Tibial artery (tissue), 4 donors: Measurements from ENCODE around the gene ENAM.

Experiments used
- DNase-seq, 2 donors: peaks; one replicate each; pipeline ENCODE4 v3.0.0-alpha.2; 2019
- H3K27ac ChIP-seq, 2 donors: fragments of 200-600 bp; sonication (generic) in 1 of 2; 1 replicate in 1 of 2; 2 replicates in 1 of 2; pipeline ENCODE4 v1.5.1; 2018 to 2019; ENCODE audit warnings: mild to moderate bottlenecking in 1 of 2
- H3K27me3 ChIP-seq, 2 donors: fragments of 200-600 bp; sonication (generic) in 1 of 2; one replicate each; pipeline versions ENCODE4 v1.5.1 to v1.6.0; 2016 to 2019
- H3K36me3 ChIP-seq, 3 donors: fragments of 200-600 bp; sonication (generic) in 2 of 3; one replicate each; pipeline ENCODE4 v1.5.1; 2016 to 2019; ENCODE audit warnings: mild to moderate bottlenecking in 2 of 3
- H3K4me1 ChIP-seq, 4 donors: fragments of 200-600 bp; sonication (generic) in 2 of 4; 1 replicate in 3 of 4; 2 replicates in 1 of 4; pipeline ENCODE4 v1.5.1; 2016 to 2019
- H3K4me3 ChIP-seq, 2 donors: fragments of 200-600 bp; sonication (generic) in 1 of 2; 1 replicate in 1 of 2; 2 replicates in 1 of 2; pipeline ENCODE4 v1.5.1; 2018 to 2019; ENCODE audit warnings: mild to moderate bottlenecking in 2 of 2
- H3K9me3 ChIP-seq, 3 donors: fragments of 200-600 bp; sonication (generic) in 1 of 3; one replicate each; pipeline ENCODE4 v1.5.1; 2016 to 2019
- intact Hi-C: fragments of 100-400 bp; cut with DNase I; formaldehyde crosslinking; loops from one replicate; pipeline ENCODE4 v1.15.0; 2023; ENCODE audit warnings: low total_unique reads
- TF ChIP-seq, protein P1 (sequence below), 2 experiments: fragments of 200-600 bp in 1 of 2; fragments of 450-650 bp in 1 of 2; IDR thresholded peaks; one replicate each; pipeline ENCODE4 v1.5.1; 2017 to 2019; ENCODE audit warnings: antibody characterized with exemption in 2 of 2, mild to moderate bottlenecking in 1 of 2, moderate library complexity in 1 of 2

The ENAM gene

DNA sequence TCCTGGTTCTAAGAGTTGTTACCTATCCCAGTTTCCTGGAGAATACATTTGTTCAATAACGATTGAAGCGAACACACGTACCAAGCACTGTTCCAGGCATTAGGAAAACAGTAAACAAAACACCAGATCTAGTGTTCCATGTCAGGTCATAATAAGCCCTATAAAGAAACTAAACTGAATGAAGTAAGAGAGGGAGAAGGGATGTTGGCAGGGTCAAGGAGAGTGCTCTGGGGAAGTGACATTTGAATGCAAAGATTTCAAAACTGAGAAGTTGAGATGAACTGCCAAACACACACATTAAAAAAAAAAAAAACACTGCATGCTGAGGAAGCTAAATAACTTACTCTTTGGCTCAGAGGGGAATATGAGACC lies 14.4 kb upstream of the ENAM start:
- TF ChIP-seq, protein P1, sequence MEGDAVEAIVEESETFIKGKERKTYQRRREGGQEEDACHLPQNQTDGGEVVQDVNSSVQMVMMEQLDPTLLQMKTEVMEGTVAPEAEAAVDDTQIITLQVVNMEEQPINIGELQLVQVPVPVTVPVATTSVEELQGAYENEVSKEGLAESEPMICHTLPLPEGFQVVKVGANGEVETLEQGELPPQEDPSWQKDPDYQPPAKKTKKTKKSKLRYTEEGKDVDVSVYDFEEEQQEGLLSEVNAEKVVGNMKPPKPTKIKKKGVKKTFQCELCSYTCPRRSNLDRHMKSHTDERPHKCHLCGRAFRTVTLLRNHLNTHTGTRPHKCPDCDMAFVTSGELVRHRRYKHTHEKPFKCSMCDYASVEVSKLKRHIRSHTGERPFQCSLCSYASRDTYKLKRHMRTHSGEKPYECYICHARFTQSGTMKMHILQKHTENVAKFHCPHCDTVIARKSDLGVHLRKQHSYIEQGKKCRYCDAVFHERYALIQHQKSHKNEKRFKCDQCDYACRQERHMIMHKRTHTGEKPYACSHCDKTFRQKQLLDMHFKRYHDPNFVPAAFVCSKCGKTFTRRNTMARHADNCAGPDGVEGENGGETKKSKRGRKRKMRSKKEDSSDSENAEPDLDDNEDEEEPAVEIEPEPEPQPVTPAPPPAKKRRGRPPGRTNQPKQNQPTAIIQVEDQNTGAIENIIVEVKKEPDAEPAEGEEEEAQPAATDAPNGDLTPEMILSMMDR (IDR thresholded peaks at IDR 0.05), result no peak
- Histone ChIP-seq H3K9me3 (no peaks in the 10 kb centered on the region), H3K27me3 (no peaks in the 10 kb centered on the region), H3K36me3 (no peaks in the 10 kb centered on the region), H3K4me1 (peaks cover 0 to 9% (median 0%) of the 10 kb centered on the region in 4 donors), H3K4me3 (peak overlapping the region; percentile 13 to 43), H3K27ac (no peak overlapping the region)
- no peak for DNase-seq
- intact Hi-C loops, result no loop called here

DNA sequence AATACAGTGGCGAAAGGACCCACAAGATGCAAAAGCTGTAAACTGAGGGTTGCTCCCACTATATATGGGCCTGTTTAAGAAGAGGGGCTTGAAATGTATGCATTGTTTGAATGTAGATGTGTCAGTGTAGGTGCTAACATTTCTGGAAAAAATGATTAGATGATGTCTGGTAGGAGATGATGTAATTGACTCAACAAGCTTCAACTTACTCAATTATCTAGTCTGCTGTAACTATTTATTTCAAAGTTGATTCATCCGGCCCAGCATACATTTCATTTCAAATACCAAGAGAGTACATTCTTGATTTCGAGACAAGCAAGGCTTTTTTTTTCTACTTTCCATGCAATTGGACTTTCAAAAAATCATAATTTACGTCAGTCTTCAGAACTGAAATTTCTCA lies 9.3 kb upstream of the ENAM start:
- Histone ChIP-seq H3K36me3 (no peaks in the 10 kb centered on the region), H3K4me1 (peaks cover 0 to 4% (median 0%) of the 10 kb centered on the region in 4 donors), H3K27me3 (no peaks in the 10 kb centered on the region), H3K9me3 (no peaks in the 10 kb centered on the region), H3K4me3 (no peak overlapping the region), H3K27ac (no peak overlapping the region)
- TF ChIP-seq, protein P1 (IDR thresholded peaks at IDR 0.05), result no peak
- DNase-seq, result no peak
- intact Hi-C loops, result no loop called here

DNA sequence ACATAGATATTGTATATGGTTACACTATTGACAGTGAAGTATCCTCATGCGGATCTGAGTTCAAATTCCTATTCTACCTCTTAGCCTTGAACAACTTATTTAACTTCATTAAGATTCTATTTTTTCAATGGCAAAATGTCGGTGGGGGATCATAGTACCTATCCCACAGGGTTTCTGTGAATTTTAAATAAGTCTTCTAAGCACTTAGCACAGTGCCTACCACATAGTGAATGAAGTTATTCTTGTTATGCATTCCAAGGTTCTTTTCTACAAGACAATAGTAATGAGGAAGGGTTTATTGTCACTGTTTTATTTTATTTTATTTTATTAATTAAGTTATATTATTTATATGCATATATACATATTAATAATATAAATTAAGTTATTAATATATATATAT lies 8.8 kb upstream of the ENAM start:
- Histone ChIP-seq H3K9me3 (no peaks in the 10 kb centered on the region), H3K4me3 (no peak overlapping the region), H3K27ac (no peak overlapping the region), H3K27me3 (no peaks in the 10 kb centered on the region), H3K4me1 (no peaks in the 10 kb centered on the region), H3K36me3 (no peaks in the 10 kb centered on the region)
- TF ChIP-seq, protein P1 (IDR thresholded peaks at IDR 0.05), result no peak
- no peak for DNase-seq
- intact Hi-C loops, result no loop called here

DNA sequence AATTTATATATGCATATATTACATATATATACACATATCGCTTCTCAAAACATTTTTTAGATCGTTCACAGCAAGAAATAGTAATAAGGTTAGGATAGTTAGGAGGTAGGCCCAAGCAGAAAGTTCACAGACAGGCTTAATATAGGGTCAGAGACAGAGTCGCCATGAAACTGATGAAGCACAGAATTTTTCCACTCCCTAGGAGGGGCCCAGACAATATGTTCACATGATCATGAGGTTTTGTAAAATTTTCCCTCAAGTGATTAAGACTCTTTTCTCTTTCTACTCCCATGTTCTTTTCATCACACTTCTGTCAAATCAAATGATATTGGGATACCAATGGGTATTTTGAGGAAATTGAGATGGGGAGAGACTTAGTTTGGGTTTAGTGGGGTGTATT lies 5.2 kb upstream of the ENAM start:
- no peak for DNase-seq
- Histone ChIP-seq H3K4me3 (no peak overlapping the region), H3K36me3 (no peaks in the 10 kb centered on the region), H3K9me3 (no peaks in the 10 kb centered on the region), H3K27ac (no peak overlapping the region), H3K4me1 (no peaks in the 10 kb centered on the region), H3K27me3 (no peaks in the 10 kb centered on the region)
- intact Hi-C loops, result no loop called here
- TF ChIP-seq, protein P1 (IDR thresholded peaks at IDR 0.05), result no peak

DNA sequence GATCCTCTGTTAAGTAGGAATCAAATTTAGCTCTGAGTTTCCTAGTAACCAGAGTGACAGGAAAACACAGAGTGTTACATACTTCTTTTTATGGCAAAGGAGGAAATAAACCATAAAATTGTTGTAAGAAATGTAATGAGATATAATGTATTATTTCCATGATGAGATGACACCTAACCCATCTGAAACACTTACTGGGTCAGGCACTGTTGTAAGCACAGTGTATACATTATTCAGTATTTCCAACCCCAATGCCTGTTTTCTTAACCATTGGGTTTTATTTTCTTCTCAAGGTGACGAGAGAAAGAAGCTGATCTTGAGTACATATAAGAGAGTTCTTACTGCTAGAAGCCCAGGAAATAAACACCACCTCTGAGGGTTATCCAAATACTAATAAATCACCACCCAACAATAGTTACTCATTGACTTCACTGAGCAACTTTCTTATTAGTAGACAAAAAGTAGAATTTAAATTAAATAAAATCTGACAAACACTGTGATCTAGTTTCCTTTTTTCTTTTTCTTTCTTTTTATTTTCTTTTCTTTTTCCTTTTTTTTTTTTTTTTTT lies 4.2 kb upstream of the ENAM start:
- Histone ChIP-seq H3K36me3 (no peaks in the 10 kb centered on the region), H3K27me3 (no peaks in the 10 kb centered on the region), H3K27ac (no peak overlapping the region), H3K4me3 (no peak overlapping the region), H3K4me1 (no peaks in the 10 kb centered on the region), H3K9me3 (no peaks in the 10 kb centered on the region)
- intact Hi-C loops, result no loop called here
- DNase-seq, result no peak
- TF ChIP-seq, protein P1 (IDR thresholded peaks at IDR 0.05), result no peak

DNA sequence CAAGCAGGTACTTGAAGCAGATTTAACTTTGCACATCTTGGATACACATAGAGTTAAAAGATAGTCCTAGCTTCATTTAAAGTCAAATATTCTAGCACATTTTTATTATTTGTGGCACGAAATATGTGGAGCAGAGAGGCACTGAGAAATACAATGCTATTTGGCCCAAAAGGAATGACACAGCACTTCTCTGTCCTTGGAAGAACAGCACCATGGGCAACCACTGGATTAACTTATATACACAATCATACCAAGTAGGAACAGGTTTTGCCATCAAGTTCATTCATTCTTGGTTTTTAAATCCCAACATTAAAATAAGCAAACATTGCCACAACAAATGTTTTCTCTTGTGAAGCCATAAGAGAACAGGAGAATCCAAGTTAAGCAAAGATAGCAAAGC lies 924 bp upstream of the ENAM start:
- no peaks in the 10 kb centered on the region for H3K4me1 ChIP-seq
- no peaks in the 10 kb centered on the region for H3K27me3 ChIP-seq
- H3K27ac ChIP-seq, result no peak overlapping the region
- no peak for DNase-seq
- no peaks in the 10 kb centered on the region for H3K9me3 ChIP-seq
- intact Hi-C loops, result no loop called here
- H3K36me3 ChIP-seq, result no peaks in the 10 kb centered on the region
- no peak overlapping the region for H3K4me3 ChIP-seq
- TF ChIP-seq, protein P1 (IDR thresholded peaks at IDR 0.05), result no peak
